Measurements from ENCODE around the gene BLTP3A.

The BLTP3A gene

DNA sequence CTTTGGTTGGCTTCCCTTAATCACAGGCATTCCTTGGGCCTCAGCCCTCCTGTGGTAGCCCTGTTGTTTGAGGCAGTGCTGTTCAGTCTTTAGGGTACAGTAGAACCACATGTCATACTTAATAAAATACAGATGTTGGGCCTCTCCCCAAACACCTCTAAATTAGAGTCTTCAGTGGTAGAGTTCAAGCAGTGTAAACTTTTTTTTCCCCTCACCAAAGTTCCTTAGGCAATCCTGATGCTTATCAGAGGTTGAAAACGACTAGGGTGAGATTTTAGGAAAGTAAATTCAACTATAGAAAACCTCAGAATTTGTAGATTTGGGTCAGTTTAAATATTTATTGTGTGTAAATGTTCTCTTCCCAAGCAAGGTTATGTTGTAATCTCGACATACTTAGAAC lies 44.6 kb downstream of the BLTP3A start:
- TF ChIP-seq, protein P1, sequence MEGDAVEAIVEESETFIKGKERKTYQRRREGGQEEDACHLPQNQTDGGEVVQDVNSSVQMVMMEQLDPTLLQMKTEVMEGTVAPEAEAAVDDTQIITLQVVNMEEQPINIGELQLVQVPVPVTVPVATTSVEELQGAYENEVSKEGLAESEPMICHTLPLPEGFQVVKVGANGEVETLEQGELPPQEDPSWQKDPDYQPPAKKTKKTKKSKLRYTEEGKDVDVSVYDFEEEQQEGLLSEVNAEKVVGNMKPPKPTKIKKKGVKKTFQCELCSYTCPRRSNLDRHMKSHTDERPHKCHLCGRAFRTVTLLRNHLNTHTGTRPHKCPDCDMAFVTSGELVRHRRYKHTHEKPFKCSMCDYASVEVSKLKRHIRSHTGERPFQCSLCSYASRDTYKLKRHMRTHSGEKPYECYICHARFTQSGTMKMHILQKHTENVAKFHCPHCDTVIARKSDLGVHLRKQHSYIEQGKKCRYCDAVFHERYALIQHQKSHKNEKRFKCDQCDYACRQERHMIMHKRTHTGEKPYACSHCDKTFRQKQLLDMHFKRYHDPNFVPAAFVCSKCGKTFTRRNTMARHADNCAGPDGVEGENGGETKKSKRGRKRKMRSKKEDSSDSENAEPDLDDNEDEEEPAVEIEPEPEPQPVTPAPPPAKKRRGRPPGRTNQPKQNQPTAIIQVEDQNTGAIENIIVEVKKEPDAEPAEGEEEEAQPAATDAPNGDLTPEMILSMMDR (IDR thresholded peaks at IDR 0.05; ENCODE audit: unreplicated experiment in 3 of 3): no peak
- no peaks in the 10 kb centered on the region for H3K9me3 Mint-ChIP-seq
- H3K27me3 Mint-ChIP-seq (ENCODE audit: low read depth): no peaks in the 10 kb centered on the region
- H3K4me3 Mint-ChIP-seq: no peak overlapping the region
- no peak overlapping the region for H3K27ac Mint-ChIP-seq
- H3K4me1 Mint-ChIP-seq: no peaks in the 10 kb centered on the region
- H3K36me3 Mint-ChIP-seq (ENCODE audit: low read depth): peaks cover 53% of the 10 kb centered on the region

DNA sequence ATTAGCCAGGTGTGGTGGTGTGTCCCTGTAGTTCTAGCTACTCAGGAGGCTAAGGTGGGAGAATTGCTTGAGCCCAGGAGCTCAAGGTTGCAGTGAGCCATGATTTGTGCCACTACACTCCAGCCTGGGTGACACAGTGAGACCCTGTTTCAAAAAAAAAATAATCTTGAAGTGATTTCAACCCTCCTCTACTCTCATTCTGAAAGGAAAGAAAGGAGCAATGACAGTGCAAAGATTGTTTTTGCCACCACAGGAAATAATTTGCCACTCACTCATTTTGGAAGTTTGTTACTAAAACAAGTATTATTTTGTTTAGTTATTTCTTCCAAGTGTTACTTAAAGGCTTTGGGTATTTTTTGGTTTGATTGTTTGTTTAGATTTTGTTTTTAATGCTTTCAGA lies 45.6 kb downstream of the BLTP3A start:
- Mint-ChIP-seq H3K9me3 (no peaks in the 10 kb centered on the region), H3K36me3 (ENCODE audit: low read depth) (peaks cover 57% of the 10 kb centered on the region), H3K27ac (no peak overlapping the region), H3K27me3 (ENCODE audit: low read depth) (no peaks in the 10 kb centered on the region), H3K4me3 (no peak overlapping the region), H3K4me1 (no peaks in the 10 kb centered on the region)
- TF ChIP-seq, protein P1 (IDR thresholded peaks at IDR 0.05; ENCODE audit: unreplicated experiment in 3 of 3): no peak

DNA sequence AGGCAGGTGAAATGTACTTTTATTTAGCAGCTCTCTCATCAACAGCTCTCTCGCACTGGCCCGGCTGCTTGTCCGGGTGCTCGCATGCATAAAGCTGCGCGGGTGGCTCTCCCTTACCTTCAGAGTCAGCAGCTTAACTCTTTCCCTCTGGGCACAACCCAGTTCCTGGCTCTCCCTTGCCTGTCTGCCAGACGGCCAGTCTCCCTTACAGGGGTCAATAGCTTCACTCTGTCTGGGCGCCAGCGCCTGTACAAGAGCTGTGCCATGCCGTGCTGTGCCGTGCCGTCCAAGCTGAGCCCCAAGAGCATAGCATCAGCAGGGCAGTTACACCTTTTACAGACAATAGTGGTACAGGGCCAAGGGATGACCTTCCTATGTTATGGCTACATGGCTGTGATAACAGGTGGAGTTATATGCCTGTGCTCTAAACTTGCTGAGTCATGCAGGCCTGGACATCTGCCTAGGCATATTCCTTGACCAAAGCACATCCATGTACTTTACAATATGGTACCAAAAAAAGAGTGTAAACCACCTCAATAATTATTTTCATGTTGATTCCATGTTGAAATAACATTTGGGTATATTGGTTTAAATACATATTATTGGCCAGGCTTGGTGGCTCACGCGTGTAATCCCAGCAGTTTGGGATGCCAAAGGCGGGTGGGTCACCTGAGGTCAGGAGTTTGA lies 47.9 kb downstream of the BLTP3A start:
- Mint-ChIP-seq H3K9me3 (no peaks in the 10 kb centered on the region), H3K4me1 (no peaks in the 10 kb centered on the region), H3K27me3 (ENCODE audit: low read depth) (no peaks in the 10 kb centered on the region), H3K27ac (no peak overlapping the region), H3K36me3 (ENCODE audit: low read depth) (peaks cover 48% of the 10 kb centered on the region), H3K4me3 (no peak overlapping the region)
- TF ChIP-seq, protein P1 (IDR thresholded peaks at IDR 0.05; ENCODE audit: unreplicated experiment in 3 of 3): no peak
